Right lobe of liver (tissue), 4 donors: ENCODE results near the gene CACNA1C.

Source experiments
- POLR2A ChIP-seq: fragments of 450-650 bp; IDR thresholded peaks from one replicate; pipeline ENCODE4 v1.6.1; 2017; ENCODE audit warnings: antibody characterized with exemption, mild to moderate bottlenecking
- TF ChIP-seq, protein P1 (sequence below), 4 donors: fragments of 200-600 bp in 3 of 4; fragments of 450-650 bp in 1 of 4; IDR thresholded peaks; one replicate each; pipeline versions ENCODE4 v1.5.1 to v1.8.0; 2016 to 2022; ENCODE audit warnings: antibody characterized with exemption in 4 of 4, mild to moderate bottlenecking in 2 of 4
- donor health status: DM: no; HTN: no; CAD: no.
- donor health status: DM: no; HTN: no; CAD: no.
- donor health status: DM: no; HTN: yes; CAD: no.

DNA sequence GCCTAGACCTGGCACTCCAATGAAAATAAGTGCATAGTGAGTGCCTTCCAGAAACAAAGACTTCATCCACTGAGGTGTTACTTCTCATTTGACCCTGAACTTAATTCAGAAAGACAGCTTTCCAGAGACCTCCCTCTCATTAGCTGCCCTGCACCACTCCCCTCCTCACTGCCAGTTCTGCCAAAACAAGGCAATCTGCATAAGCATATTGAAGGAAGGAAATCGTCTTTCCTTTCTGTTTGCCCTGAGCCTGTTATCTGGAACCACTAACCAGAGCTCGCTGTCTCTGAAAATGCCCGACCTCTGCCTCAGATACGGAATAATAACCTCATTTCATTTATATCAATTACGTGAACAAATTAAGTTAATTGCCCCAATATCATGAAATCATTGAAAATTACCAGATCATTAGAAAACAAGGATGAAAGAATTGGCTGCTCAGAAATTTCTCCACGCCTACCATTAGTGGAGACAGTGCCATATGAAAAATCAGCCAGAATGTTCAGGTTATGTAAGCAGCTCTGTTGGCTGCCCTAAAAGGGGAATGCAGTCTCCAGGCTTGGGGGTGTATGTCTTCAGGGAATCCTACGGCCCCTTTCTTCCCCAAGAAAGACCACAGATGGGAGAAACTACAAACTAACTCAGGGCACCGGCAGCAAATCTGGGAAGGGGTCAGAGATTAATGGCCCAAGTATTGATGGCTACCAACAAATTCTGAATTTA is 592.1 kb downstream of the CACNA1C start:
- TF ChIP-seq, protein P1, sequence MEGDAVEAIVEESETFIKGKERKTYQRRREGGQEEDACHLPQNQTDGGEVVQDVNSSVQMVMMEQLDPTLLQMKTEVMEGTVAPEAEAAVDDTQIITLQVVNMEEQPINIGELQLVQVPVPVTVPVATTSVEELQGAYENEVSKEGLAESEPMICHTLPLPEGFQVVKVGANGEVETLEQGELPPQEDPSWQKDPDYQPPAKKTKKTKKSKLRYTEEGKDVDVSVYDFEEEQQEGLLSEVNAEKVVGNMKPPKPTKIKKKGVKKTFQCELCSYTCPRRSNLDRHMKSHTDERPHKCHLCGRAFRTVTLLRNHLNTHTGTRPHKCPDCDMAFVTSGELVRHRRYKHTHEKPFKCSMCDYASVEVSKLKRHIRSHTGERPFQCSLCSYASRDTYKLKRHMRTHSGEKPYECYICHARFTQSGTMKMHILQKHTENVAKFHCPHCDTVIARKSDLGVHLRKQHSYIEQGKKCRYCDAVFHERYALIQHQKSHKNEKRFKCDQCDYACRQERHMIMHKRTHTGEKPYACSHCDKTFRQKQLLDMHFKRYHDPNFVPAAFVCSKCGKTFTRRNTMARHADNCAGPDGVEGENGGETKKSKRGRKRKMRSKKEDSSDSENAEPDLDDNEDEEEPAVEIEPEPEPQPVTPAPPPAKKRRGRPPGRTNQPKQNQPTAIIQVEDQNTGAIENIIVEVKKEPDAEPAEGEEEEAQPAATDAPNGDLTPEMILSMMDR (IDR thresholded peaks at IDR 0.05), result no peak
- no peak for TF ChIP-seq POLR2A
